HG02763 (cell line): ENCODE results near the gene ATXN7L1.

Source experiments
- ATAC-seq: cut with Tn5 transposase; IDR thresholded peaks from one replicate; pipeline ENCODE4 v1.9.1; 2021; ENCODE audit warnings: mild to moderate bottlenecking, moderate library complexity; ENCODE audit not compliant: unreplicated experiment

The ATXN7L1 gene

GRCh38 chr7:105830405-105831301, 45.7 kb downstream of the ATXN7L1 start:
- no peak for ATAC-seq

- ATAC-seq: no peak
These were observed 46.6 kb downstream of the ATXN7L1 start for GRCh38 chr7:105829681-105830322.

GRCh38 chr7:105828141-105828540, 48.3 kb downstream of the ATXN7L1 start:
- ATAC-seq: no peak

GRCh38 chr7:105827151-105827875, 49.1 kb downstream of the ATXN7L1 start:
- ATAC-seq: no peak

GRCh38 chr7:105826143-105826542, 50.3 kb downstream of the ATXN7L1 start:
- ATAC-seq: no peak

GRCh38 chr7:105825371-105825770, 51.0 kb downstream of the ATXN7L1 start:
- ATAC-seq: no peak

GRCh38 chr7:105822806-105823205, 53.6 kb downstream of the ATXN7L1 start:
- ATAC-seq: no peak

- ATAC-seq: no peak
These were observed 54.9 kb downstream of the ATXN7L1 start for GRCh38 chr7:105821527-105821926.

- no peak for ATAC-seq
These were observed 55.9 kb downstream of the ATXN7L1 start for GRCh38 chr7:105820363-105821066.

GRCh38 chr7:105819559-105819958, 56.8 kb downstream of the ATXN7L1 start:
- ATAC-seq: no peak

GRCh38 chr7:105816954-105817615, 59.3 kb downstream of the ATXN7L1 start:
- no peak for ATAC-seq

- no peak for ATAC-seq
These were observed 60.0 kb downstream of the ATXN7L1 start for GRCh38 chr7:105816266-105816843.

- ATAC-seq: no peak
These were observed 60.8 kb downstream of the ATXN7L1 start for GRCh38 chr7:105815576-105815975.

- ATAC-seq: no peak
These were observed 61.9 kb downstream of the ATXN7L1 start for GRCh38 chr7:105814481-105814880.

- ATAC-seq: no peak
These were observed 65.1 kb downstream of the ATXN7L1 start for GRCh38 chr7:105811189-105811847.

GRCh38 chr7:105810556-105810955, 65.8 kb downstream of the ATXN7L1 start:
- ATAC-seq: no peak

- peak; percentile 98 for ATAC-seq
These were observed 67.5 kb downstream of the ATXN7L1 start for GRCh38 chr7:105808703-105809590.

- no peak for ATAC-seq
These were observed 68.2 kb downstream of the ATXN7L1 start for GRCh38 chr7:105808209-105808608.

GRCh38 chr7:105807448-105807762, 69.0 kb downstream of the ATXN7L1 start:
- ATAC-seq: no peak
